NCI-H82 (cell line): ENCODE results near the gene ITGB3.

Experiments
- DNase-seq: peaks from one replicate; lab custom pipeline; 2025; lab: John Stamatoyannopoulos, UW

Gene ITGB3

DNA sequence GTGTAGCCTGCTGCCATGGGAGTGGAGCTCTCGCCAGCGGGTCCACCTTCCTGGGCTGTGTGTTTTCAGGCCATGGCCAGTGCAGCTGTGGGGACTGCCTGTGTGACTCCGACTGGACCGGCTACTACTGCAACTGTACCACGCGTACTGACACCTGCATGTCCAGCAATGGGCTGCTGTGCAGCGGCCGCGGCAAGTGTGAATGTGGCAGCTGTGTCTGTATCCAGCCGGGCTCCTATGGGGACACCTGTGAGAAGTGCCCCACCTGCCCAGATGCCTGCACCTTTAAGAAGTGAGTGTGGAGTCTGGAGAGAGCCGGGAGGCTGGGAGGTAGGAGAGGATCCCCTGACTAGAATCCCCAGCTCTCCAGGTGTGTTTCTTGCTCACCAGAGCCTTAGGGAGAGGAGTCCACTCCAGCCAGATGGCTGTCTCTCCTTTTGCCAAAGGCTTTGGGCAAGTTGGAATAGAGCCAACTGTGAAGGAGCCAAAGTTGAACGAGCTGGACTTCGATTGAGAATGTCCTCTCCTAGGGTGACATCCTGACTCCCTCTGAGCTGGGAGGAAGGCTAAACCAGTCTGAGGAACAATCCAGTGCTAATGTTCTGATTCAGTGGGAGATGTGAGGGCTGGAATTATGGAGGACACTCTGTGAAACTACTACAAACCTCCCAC, 45.7 kb downstream of the ITGB3 start:
- no peak for DNase-seq

- no peak for DNase-seq
These were observed 47.1 kb downstream of the ITGB3 start for GRCh38 chr17:47300718-47301117.

DNA sequence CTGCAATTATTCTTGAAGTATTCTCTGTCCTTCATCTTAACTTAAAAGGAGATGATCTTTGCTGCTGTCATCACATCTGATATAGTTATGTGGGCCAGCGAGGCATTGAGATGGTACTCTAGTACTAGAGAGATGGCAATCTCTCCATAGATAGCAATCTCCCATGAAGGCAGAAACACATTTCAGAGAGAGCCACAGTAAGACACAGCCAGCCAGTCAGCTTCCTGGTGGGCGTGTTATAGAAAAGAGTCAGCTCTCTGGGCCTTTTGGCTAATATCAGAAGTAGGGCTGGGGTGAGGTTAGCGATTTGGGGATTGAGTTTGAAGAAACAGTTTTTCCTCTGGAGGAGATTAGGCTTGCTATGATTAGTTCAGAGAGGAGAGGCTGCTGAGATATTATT, 47.5 kb downstream of the ITGB3 start:
- no peak for DNase-seq

DNA sequence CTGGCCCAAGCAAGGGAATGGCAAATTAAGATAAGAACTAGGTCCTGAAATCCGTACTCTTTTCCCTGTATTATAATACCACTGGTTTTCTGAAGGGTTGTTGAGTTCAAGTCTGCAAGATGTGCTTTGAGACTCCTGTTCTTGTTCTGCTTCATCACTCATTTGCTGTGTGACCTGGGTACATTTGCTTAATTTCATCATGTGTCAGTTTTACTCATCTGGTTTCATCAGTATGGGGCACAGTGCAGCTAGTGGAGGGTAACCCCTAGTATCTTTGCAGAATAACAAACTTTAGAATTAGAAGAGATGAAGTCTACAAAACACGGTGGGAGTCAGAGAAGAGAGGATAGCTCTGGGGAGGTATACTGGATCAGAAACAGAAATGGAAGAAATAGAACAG, 48.2 kb downstream of the ITGB3 start:
- DNase-seq: no peak

DNA sequence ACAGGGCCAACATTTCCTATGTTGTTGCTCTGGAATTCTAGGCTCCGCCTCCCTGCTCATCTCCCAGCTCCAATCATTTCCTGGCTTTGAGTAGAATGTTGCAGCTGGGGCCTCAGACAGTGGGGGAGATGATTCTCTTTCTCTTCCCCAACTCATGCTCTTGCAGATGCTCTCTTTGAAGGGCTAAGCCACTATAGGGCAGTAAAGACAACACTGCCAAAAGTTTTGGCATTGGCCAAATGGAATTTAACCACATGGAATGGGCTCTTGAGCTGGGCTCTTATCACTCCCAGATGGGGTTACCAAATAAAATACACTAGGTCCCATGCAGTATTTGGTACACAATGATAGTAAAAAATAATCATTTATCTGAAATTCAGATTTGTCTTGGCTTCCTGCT, 50.6 kb downstream of the ITGB3 start:
- no peak for DNase-seq

GRCh38 chr17:47305302-47305923, 51.8 kb downstream of the ITGB3 start:
- no peak for DNase-seq

GRCh38 chr17:47310186-47310733, 56.6 kb downstream of the ITGB3 start:
- no peak for DNase-seq

DNA sequence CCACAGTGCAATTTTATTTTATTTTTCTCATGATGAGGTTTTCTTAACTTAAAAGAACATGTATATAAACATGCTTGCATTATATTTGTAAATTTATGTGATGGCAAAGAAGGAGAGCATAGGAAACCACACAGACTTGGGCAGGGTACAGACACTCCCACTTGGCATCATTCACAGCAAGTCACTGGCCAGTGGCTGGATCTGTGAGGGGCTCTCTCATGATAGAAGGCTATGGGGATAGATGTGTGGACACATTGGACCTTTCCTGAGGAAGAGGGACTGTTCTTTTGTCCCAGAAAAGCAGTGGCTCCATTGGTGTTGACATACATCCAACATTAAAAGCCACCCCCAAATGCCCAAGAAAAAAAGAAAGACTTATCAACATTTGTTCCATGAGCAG, 57.8 kb downstream of the ITGB3 start:
- no peak for DNase-seq

GRCh38 chr17:47315451-47316266, 62.0 kb downstream of the ITGB3 start:
- DNase-seq: peak; percentile 79

GRCh38 chr17:47316311-47316710, 62.7 kb downstream of the ITGB3 start:
- no peak for DNase-seq

- peak; percentile 31 for DNase-seq
These were observed 63.5 kb downstream of the ITGB3 start for GRCh38 chr17:47317119-47317518.

- DNase-seq: no peak
These were observed 64.7 kb downstream of the ITGB3 start for GRCh38 chr17:47318197-47318918.

DNA sequence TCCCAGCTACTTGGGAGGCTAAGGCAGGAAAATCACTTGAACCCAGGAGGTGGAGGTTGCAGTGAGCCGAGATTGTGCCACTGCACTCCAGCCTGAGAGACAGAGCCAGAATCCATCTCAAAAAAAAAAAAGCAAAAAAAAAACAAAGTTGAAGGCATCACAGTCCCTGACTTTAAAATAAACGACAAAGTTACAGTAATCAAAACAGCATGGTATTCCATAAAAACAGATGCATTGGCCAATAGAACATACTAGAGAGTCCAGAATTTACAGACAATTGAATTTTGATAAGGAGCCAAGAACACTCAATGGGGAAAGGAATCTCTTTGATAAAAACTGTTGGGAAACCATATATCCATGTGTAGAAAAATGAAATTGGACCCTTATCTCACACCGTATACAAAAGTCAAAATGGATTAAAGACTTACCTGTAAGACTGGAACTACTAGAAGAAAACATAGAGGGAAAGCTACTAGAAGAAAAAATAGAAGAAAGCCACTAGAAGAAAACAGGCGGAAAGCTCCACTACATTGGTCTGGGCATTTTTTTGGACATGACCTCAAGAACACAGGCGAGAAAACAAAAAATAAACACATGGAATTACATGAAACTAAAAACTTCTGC, 67.4 kb downstream of the ITGB3 start:
- DNase-seq: no peak

DNA sequence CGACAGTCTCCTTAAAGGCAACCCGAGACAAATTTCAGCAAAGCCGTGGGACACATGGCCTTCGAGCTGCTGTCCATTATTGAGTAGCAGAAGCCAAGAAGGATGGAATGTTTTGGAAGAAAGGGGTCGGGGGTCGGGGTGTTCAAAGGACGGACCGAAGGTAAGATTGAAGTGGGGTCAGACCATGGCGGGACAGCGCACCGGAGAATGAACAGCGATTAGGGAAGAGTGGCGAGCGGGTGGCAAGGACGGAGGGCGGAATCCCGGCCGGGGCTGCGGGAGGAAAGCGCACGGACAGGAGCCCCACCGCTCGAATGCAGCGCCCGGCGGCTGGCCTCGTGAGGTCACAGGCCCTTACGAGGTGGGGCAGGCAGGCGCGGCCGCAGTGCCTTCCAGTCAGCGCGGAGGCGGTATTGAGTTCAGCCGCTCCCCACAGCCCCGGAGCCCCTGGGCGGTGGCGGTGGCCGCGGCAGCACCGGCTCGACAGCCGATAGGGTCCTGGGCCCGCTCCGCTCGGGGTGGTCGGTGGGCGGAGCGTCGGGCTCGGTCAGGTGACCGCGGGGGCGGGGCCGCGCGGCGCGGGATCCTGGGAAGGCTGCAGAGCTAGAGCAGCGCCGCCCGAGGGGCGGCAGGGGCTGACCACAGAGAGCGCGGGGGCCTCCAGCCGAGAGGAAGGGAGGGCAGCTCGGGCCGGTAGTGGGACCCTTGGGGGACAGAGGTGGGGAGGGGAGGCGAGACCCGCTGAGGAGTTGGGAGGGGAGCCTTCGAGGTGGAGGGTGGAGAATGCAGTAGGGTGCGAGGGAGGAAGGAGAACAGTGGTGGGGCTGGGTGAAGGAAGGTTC, 70.0 kb downstream of the ITGB3 start, which contains the start of gene EFCAB13:
EFCAB13 (plus strand) TSS at position 574 of the 842 bp plus-strand sequence. CDS start 4,399 bp downstream, outside the sequence.
- DNase-seq: peak; percentile 94

- DNase-seq: peak; percentile 48
These were observed 70.8 kb downstream of the ITGB3 start for GRCh38 chr17:47324224-47325020.

DNA sequence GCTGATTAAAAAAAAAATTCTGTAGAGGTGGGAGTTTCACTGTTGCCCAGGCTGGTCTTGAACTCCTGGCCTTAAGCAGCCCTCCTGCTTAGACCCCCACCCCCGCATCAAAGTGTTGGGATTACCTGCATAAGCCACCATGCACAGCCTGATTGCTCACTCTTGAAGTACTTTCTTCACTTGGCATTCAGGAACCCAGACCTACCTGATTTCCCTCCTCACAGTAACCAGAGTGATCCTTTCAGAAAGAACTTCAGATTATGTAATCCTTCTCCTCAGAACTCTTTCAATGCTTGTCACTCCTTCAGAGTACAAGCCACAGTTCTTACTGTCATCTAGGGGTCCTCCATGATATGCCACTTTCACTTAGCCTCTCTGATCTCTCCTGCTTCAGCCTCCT, 71.5 kb downstream of the ITGB3 start:
- no peak for DNase-seq

GRCh38 chr17:47330548-47330947, 76.9 kb downstream of the ITGB3 start:
- DNase-seq: no peak

DNA sequence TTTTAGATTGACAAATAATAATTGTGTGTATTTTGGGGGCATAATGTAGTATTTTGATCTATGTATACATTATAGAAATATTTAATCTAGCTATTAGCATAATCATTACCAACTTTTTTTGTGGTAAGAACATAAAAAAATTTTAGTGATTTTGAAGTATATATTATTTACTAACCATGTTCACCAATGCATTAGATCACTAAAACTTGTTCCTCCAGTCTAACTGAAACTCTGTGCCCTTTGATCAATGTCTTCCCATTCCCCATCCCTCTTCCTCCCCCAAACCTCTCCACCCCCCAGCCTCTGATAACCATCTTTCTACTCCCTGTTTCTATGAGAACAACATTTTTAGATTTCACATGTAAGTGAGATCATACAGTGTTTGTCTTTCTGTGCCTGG, 78.7 kb downstream of the ITGB3 start:
- DNase-seq: no peak

- DNase-seq: no peak
These were observed 81.7 kb downstream of the ITGB3 start for GRCh38 chr17:47335101-47335936.
